Omental fat pad (tissue), 4 donors: ENCODE measurements around the gene ATG12. TPM values are rescaled to one million over a fixed set of nuclear protein-coding genes. Genes with fewer than 3 reads are reported as not detected.
A peak's percentile ranks its signal among the peaks of the same experiment; 100 is the strongest.
"Not testable (repeated sequence)": the region's sequence is repeated elsewhere in the genome, so short reads cannot be mapped to it uniquely, and the experiment has no call there.

Experiments used
- ATAC-seq: fragments of 150-250 bp; one replicate; pipeline ENCODE4 v1.9.1; 2016; ENCODE audit warnings: mild to moderate bottlenecking, moderate library complexity; ENCODE audit not compliant: low FRiP score
- DNase-seq: peaks from one replicate; pipeline ENCODE4 v3.0.0-alpha.2; 2019; ENCODE audit warnings: low spot score
- total RNA-seq, 4 donors: library from RNA; depleted of rRNA; stranded (reverse); fragments of >200 nt; gene quantifications; one replicate each; pipeline ENCODE4 v1.1.0, GENCODE V29; 2016
- TF ChIP-seq, protein P1 (sequence below), 3 donors: fragments of 450-650 bp; IDR thresholded peaks; one replicate each; pipeline ENCODE4 v1.5.1; 2016 to 2017; ENCODE audit warnings: antibody characterized with exemption in 3 of 3, mild to moderate bottlenecking in 3 of 3, moderate library complexity in 2 of 3

The ATG12 gene
- total RNA-seq, 4 donors from 2014 or later: 40.6 to 58.8 (median 51.4) TPM

DNA sequence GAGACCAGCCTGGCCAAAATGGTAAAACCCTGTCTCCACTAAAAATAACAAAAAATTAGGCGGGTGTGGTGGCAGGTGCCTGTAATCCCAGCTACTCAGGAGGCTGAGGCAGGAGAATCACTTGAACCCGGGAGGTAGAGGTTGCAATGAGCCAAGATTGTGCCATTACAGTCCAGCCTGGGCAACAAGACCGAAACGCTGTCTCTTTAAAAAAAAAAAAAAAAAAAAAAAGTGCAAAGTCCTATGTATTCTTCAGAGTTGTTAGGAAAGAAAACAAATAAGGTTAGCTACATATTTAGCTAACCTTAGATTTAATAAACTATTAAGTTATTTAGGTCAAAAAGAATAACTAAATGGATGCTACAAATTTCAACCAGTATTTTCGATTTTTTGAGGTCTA is 11.5 kb downstream of the ATG12 start:
- DNase-seq: no peak
- TF ChIP-seq, protein P1, sequence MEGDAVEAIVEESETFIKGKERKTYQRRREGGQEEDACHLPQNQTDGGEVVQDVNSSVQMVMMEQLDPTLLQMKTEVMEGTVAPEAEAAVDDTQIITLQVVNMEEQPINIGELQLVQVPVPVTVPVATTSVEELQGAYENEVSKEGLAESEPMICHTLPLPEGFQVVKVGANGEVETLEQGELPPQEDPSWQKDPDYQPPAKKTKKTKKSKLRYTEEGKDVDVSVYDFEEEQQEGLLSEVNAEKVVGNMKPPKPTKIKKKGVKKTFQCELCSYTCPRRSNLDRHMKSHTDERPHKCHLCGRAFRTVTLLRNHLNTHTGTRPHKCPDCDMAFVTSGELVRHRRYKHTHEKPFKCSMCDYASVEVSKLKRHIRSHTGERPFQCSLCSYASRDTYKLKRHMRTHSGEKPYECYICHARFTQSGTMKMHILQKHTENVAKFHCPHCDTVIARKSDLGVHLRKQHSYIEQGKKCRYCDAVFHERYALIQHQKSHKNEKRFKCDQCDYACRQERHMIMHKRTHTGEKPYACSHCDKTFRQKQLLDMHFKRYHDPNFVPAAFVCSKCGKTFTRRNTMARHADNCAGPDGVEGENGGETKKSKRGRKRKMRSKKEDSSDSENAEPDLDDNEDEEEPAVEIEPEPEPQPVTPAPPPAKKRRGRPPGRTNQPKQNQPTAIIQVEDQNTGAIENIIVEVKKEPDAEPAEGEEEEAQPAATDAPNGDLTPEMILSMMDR (IDR thresholded peaks at IDR 0.05): no peak
- no peak for ATAC-seq

- TF ChIP-seq, protein P1 (IDR thresholded peaks at IDR 0.05): no peak
- DNase-seq (no peak), ATAC-seq (no peak)
These were observed 15.4 kb downstream of the ATG12 start for GRCh38 chr5:115825948-115826347.

- DNase-seq, ATAC-seq: not testable (repeated sequence)
These were observed 16.4 kb downstream of the ATG12 start for GRCh38 chr5:115824983-115825382.

DNA sequence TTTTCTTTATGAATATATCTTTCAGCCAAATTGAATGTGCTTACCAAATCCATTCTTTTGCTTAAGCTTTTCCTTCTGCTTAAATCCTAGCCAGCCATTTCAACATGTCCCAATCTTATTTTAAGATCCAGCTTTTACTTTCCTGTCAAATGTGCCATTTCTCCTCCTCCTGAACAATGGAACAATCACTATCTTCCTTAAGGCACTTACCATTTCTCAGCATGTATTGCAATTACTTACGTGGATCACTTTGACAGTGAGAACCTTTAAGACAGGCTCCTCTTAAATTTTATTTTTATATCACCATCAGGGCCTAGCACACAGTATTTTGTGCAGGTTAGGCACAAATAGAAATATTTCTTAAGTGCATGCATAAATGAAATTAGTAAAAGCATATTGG is 20.5 kb downstream of the ATG12 start:
- no peak for DNase-seq
- no peak for ATAC-seq
- TF ChIP-seq, protein P1 (IDR thresholded peaks at IDR 0.05): no peak

DNA sequence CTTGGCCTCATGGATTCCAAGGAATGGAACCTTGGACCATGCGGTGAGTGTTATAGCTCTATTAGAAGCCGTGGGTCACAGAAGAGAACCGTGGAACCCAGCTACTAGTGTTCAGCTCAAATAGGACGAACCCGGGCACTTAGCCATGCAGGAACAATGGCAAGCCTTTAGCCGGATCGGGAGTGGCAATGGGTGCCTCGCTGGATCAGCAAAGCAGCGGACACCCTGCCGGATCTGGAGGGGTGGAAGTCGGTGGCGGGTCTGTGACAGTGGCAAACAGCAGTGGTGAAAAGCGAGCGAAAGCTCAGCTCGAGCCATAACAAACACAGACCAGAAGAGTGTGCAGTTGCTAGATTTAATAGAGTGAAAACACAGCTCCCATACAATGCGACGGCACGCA is 22.5 kb downstream of the ATG12 start:
- DNase-seq: no peak
- ATAC-seq: no peak
- TF ChIP-seq, protein P1 (IDR thresholded peaks at IDR 0.05): no peak

GRCh38 chr5:115817386-115817785 is 24.0 kb downstream of the ATG12 start:
- DNase-seq (no peak), ATAC-seq (no peak)
- TF ChIP-seq, protein P1 (IDR thresholded peaks at IDR 0.05): no peak

- TF ChIP-seq, protein P1 (IDR thresholded peaks at IDR 0.05): no peak
- DNase-seq: no peak
- peak; percentile 70 for ATAC-seq
These were observed 24.9 kb downstream of the ATG12 start, which contains the start of gene CDO1 for GRCh38 chr5:115816226-115817081. CDO1 (minus strand) TSS chr5:115816659; CDS start chr5:115816397, 262 bp downstream.
